ENCODE results near the gene TMEM87B.
A peak's percentile ranks its signal among the peaks of the same experiment; 100 is the strongest.
"Not testable (repeated sequence)": the region's sequence is repeated elsewhere in the genome, so short reads cannot be mapped to it uniquely, and the experiment has no call there.

Gene TMEM87B

DNA sequence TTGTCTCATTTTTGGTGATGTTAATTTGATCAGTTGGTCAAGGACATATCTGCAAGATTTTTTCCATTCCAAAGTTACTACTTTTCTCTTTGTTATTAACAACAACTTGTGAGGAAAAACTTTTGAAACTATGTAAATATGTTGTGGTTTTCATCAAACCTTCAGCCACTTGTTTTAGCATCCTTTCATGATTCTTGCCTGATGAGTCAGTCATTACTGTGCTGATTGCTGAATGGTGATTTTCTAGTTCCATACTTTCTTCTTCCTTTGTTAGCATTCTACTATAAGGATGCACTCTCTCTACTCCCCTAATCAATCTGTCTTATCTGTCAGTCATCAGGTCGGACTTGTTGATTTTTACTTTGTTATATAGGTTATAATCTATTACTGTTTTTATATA, 10.9 kb downstream of the TMEM87B start:
- H3K4me3 ChIP-seq (ENCODE audit: low read length), result no peak overlapping the region
- peak; percentile 62 for DNase-seq (ENCODE audit: low read depth)
- TF ChIP-seq, protein P1, sequence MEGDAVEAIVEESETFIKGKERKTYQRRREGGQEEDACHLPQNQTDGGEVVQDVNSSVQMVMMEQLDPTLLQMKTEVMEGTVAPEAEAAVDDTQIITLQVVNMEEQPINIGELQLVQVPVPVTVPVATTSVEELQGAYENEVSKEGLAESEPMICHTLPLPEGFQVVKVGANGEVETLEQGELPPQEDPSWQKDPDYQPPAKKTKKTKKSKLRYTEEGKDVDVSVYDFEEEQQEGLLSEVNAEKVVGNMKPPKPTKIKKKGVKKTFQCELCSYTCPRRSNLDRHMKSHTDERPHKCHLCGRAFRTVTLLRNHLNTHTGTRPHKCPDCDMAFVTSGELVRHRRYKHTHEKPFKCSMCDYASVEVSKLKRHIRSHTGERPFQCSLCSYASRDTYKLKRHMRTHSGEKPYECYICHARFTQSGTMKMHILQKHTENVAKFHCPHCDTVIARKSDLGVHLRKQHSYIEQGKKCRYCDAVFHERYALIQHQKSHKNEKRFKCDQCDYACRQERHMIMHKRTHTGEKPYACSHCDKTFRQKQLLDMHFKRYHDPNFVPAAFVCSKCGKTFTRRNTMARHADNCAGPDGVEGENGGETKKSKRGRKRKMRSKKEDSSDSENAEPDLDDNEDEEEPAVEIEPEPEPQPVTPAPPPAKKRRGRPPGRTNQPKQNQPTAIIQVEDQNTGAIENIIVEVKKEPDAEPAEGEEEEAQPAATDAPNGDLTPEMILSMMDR (IDR thresholded peaks at IDR 0.05; ENCODE audit: insufficient read depth, low read depth, low read length, missing control alignments), result no peak

- DNase-seq (ENCODE audit: low read depth); H3K4me3 ChIP-seq (ENCODE audit: low read length): not testable (repeated sequence)
Observed at GRCh38 chr2:112069794-112070193, 14.7 kb downstream of the TMEM87B start.

- no peak overlapping the region for H3K4me3 ChIP-seq (ENCODE audit: low read length)
- peak; percentile 22 for DNase-seq (ENCODE audit: low read depth)
- TF ChIP-seq, protein P1 (IDR thresholded peaks at IDR 0.05; ENCODE audit: insufficient read depth, low read depth, low read length, missing control alignments), result no peak
Observed at GRCh38 chr2:112073875-112074274, 18.8 kb downstream of the TMEM87B start.

DNA sequence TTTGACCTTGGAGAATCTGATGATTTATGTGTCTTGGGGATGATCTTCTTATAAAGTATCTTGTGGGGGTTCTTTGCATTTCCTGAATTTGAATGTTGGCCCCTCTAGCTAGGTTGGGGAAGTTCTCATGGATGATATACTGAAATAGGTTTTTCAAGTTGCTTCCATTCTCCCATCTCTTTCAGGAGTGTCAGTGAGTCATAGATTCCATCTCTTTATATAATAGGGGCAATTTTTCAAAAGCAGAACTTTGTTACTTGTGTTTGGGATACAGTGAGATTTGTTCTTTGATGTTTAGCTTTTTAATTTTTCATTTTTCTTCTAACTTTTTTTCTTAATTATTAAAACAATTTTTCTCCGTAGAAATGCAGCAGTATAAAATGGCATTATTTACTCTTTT, 19.4 kb downstream of the TMEM87B start:
- TF ChIP-seq, protein P1 (IDR thresholded peaks at IDR 0.05; ENCODE audit: insufficient read depth, low read depth, low read length, missing control alignments), result no peak
- no peak for DNase-seq (ENCODE audit: low read depth)
- H3K4me3 ChIP-seq (ENCODE audit: low read length), result no peak overlapping the region

DNA sequence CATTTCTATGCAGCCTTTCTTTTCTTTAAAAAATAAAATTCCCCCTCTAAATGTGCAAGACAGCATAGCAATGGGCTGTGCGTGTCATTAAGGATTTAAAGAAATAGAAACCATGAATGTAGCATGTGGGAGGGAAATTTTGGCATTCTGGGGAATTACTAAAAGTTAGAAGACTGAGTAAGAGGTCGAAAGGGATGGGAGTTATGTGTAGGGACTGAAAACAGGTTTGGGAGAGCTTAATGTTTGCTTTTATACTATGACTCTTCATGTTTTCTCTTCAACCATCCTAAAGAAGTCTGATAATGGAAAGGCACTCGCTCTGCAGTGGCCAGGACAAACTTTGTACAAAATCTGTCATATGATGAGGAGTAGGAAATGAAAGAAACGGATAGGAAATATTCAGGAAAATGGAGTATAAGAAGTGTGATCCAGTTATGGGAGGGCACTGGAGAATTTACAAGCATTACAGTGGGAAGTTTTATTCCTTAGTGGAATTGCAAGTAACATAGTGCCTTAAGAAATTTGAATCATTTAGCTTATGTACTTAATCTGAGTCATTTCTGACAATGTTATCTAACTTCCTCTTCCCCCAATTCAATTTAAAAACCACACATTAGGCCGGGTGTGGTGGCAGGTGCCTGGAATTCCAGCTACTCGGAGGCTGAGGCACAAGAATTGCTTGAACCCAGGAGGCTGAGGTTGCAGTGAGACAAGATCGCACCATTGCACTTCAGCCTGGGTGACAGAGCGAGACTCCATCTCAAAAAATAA, 20.6 kb downstream of the TMEM87B start:
- TF ChIP-seq, protein P1 (IDR thresholded peaks at IDR 0.05; ENCODE audit: insufficient read depth, low read depth, low read length, missing control alignments), result no peak
- peak; percentile 52 for DNase-seq (ENCODE audit: low read depth)
- H3K4me3 ChIP-seq (ENCODE audit: low read length), result no peak overlapping the region

GRCh38 chr2:112077814-112078213, 22.7 kb downstream of the TMEM87B start:
- H3K4me3 ChIP-seq (ENCODE audit: low read length), result no peak overlapping the region
- TF ChIP-seq, protein P1 (IDR thresholded peaks at IDR 0.05; ENCODE audit: insufficient read depth, low read depth, low read length, missing control alignments), result no peak
- peak; percentile 22 for DNase-seq (ENCODE audit: low read depth)

GRCh38 chr2:112081262-112081661, 26.2 kb downstream of the TMEM87B start:
- TF ChIP-seq, protein P1 (IDR thresholded peaks at IDR 0.05; ENCODE audit: insufficient read depth, low read depth, low read length, missing control alignments), result no peak
- H3K4me3 ChIP-seq (ENCODE audit: low read length), result no peak overlapping the region
- no peak for DNase-seq (ENCODE audit: low read depth)
